ENCODE data around the gene SERGEF.
"Not testable (repeated sequence)": the region's sequence is repeated elsewhere in the genome, so short reads cannot be mapped to it uniquely, and the experiment has no call there.

The SERGEF gene

GRCh38 chr11:17906436-17906835 is 106.4 kb downstream of the SERGEF start:
- no peak for DNase-seq (ENCODE audit: low read depth)

GRCh38 chr11:17905477-17905876 is 107.4 kb downstream of the SERGEF start:
- no peak for DNase-seq (ENCODE audit: low read depth)

GRCh38 chr11:17901481-17901880 is 111.4 kb downstream of the SERGEF start:
- no peak for DNase-seq (ENCODE audit: low read depth)

- DNase-seq (ENCODE audit: low read depth): no peak
Observed at GRCh38 chr11:17898782-17899181, 114.1 kb downstream of the SERGEF start.

DNA sequence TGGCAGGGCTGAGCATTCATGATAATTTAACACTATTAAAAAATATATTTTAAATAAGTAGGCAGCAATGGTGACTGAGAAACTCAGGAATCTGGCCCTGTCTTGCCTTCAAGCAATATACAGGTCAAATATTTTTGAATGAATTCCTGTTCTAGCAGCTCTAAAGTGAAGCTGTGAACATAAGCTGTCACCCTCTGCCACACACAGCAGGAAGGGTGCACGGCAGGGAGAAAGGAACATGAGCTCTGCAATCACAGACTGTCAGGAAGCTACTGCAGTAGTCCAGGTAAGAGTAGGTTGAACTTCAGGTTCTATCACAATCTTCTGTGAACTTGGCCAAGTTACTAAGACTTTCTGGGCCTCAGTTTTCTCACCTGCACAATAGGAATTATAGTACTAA is 114.8 kb downstream of the SERGEF start:
- DNase-seq (ENCODE audit: low read depth): no peak

GRCh38 chr11:17897495-17897894 is 115.4 kb downstream of the SERGEF start:
- DNase-seq (ENCODE audit: low read depth): no peak

DNA sequence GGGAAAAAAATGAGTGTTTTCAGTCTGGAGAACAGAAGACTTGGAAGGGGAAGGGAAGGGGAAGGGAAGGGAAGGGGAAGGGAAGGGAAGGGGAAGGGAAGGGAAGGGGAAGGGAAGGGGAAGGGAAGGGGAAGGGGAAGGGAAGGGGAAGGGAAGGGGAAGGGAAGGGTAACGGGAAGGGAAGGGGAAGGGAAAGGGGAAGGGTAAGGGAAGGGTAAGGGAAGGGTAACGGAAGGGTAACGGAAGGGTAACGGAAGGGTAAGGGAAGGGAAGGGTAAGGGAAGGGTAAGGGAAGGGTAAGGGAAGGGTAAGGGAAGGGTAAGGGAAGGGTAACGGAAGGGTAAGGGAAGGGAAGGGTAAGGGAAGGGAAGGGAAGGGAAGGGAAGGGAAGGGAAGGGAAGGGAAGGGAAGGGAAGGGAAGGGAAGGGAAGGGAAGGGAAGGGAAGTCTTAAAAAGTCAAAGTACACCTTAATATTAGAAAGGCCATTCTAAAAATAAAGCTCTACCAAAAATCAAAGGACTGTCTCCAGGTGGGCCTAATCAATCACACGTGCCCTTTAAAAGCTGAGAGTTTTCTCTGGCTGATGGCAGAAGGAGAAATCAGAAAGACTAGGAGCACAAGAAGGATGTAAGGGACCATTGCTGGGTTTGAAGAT is 116.2 kb downstream of the SERGEF start:
- not testable (repeated sequence) for DNase-seq (ENCODE audit: low read depth)

DNA sequence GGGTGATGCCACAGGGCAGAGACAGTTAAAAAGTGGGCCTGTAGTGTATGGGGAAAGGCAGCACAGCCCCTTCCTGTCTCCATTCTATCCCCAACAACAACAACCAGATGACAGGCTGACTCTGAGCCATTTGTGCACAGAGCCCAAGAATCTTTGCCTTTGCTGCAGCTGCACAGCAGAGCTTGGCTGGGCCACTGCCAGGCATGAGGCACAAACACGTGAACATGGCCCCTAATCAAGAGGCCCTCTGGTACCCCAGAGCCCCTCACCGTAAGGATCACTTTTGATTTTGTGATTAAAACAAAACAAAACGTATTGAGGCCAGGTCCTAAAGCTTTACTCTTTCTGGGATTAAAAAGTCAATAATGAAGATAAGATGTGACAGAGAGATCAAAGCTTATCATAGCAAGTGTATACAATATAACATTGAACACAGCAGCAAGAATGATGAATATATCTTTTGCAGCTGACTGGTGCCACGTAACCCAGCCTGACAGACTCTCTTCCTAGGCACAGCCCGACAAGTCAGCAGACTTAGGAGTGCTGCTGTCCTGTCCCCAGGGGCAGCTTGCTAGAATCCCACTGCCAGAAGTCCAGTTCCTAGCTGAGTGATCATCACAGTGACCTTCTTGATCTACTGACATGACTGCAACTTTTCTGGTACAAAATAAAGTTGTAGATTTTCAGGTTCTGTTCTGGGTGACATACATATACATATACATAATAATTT is 117.8 kb downstream of the SERGEF start:
- no peak for DNase-seq (ENCODE audit: low read depth)

DNA sequence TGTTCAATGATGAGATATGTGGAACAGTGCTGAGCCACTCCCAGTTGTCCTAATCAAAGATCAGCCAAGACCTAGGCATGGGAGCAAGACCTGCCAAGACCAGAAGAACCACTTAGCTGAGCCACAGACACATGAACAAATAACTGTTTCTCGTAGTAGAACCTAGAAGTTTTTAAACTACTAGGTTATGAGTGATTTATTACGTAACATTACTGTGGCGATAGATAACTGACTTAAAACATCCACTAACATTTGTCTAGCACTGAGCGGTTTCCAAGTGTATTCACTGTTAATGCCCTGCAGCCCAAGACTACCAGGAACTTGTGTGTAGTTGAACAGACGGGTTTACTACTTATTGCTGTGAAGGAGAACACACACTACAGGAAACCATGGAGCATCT is 120.4 kb downstream of the SERGEF start:
- no peak for DNase-seq (ENCODE audit: low read depth)

GRCh38 chr11:17890325-17890724 is 122.5 kb downstream of the SERGEF start:
- DNase-seq (ENCODE audit: low read depth): no peak

GRCh38 chr11:17887779-17888178 is 125.1 kb downstream of the SERGEF start:
- no peak for DNase-seq (ENCODE audit: low read depth)

DNA sequence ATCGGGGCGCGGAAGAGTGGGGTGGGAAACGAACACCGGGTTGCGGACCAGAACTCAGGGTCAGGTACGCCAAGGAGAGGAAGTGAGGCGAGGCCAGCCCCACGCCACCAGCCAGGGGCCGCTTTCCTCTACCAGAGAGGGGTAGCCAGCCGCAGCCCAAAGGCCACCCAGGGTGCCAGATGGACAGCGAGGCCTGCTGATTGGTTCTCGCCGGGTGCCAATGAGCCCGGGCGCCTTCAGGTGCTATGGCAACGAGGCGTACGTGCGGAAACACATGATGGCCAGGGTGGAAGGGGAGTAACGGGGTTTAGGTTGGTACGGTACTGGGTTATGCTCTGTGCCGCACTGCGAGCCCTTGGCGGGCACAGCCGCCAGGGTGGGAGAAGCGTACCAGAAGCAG is 128.9 kb downstream of the SERGEF start:
- no peak for DNase-seq (ENCODE audit: low read depth)

DNA sequence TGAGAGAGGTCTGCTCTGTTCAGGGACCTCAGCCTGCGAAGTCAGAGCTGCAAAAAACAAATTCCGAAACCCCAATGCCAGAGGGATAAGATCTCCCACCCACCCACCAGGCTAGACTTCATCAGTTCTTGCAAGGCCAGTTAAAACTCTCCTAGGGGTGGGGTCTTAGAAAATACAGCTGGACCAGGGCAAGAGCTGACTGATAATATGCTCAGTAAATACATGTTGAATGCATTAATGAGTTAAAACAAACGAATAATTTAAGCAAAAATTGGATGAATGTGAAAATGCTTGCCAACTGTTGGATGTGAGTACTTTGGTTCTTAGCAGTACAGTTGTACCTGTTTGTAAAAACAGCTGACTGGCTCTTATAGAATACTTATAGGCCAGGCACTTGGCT is 129.8 kb downstream of the SERGEF start:
- DNase-seq (ENCODE audit: low read depth): no peak

- DNase-seq (ENCODE audit: low read depth): no peak
Observed at GRCh38 chr11:17878743-17879142, 134.1 kb downstream of the SERGEF start.

DNA sequence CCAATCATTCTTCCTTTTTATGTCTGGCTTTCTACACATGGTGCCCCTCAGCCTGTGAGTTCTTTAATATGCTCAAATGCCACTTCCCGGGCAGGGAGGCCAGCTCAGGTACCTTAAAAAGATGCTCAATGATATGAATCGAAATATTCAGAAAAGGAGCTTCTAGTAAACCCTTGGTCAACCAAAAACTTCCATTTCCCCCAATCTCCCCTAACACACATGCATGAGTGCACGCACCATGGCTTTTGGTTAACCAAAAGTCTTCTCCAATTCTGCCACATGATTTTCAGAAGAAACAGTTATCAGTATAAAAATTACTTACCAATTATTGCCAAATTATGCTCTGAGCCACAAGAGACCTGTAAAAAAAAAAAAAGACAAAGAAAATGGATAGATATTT is 135.0 kb downstream of the SERGEF start:
- no peak for DNase-seq (ENCODE audit: low read depth)

DNA sequence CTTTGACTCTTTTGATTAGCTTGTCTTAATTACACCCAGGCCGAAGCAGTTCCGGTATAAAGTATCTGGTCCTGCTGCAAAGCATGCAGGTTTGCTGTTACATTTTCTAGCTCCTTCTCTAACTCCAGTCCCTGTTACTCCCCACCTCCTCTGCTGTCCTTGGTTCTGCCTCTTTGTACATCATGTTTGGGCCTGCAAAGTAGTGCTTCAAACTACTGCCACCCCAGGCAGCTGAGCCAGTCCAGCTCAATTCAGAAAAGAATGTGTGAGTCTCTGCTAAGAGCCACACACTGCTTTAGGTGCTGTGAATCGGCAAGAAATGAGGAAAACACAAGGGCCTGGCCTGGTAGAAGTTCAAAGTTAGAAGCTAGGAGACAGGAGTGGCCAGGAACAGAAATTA is 136.0 kb downstream of the SERGEF start:
- no peak for DNase-seq (ENCODE audit: low read depth)

GRCh38 chr11:17875891-17876290 is 137.0 kb downstream of the SERGEF start:
- no peak for DNase-seq (ENCODE audit: low read depth)

DNA sequence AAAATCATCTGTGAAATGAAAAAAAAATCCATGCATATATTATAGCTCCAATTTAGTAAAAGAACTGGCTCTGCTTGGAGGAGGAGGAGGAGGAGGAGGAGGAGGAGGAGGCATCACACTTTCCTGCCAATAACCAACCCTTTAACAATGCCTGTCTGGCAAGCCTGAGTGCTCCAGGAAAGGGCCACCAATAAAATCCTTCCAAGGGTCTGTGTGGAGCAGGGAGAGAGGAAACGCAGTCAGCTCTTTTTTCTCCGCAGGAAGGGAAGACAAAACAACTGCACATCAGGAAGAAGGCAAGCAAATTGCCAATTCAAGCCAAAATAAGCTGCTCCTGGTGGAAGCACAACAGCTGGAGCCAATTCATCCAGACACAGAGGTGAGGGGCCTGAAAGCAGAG is 139.3 kb downstream of the SERGEF start:
- DNase-seq (ENCODE audit: low read depth): no peak

DNA sequence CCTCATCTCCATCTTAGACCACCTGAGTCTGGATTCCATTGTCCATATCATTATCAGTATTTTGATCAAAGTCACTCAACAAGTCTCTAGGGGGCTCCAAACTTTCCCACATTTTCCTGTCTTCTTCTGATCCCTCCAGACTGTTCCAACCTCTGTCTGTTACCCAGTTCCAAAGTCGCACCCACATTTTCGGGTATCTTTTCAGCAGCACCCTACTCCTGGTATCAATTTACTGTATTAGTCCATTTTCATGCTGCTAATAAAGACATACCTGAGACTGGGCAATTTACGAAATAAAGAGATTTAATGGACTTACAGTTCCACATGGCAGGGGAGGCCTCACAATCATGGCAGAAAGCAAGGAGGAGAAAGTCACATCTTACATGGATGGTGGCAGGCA is 144.4 kb downstream of the SERGEF start:
- DNase-seq (ENCODE audit: low read depth): not testable (repeated sequence)

DNA sequence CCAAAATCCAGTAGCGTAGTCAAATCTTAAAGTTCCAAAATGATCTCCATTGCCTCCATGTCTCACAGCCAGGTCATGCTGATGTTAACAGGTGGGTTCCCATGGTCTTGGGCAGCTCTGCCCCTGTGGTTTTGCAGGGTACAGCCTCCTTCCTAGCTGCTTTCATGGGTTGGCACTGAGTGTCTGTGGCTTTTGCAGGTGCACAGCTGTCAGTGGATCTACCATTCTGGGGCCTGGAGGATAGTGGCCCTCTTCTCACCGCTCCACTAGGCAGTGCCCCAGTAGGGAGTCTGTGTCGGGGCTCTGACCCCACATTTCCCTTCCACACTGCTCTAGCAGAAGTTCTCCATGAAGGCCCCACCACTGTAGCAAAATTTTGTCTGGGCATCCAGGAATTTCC is 145.5 kb downstream of the SERGEF start:
- DNase-seq (ENCODE audit: low read depth): no peak

DNA sequence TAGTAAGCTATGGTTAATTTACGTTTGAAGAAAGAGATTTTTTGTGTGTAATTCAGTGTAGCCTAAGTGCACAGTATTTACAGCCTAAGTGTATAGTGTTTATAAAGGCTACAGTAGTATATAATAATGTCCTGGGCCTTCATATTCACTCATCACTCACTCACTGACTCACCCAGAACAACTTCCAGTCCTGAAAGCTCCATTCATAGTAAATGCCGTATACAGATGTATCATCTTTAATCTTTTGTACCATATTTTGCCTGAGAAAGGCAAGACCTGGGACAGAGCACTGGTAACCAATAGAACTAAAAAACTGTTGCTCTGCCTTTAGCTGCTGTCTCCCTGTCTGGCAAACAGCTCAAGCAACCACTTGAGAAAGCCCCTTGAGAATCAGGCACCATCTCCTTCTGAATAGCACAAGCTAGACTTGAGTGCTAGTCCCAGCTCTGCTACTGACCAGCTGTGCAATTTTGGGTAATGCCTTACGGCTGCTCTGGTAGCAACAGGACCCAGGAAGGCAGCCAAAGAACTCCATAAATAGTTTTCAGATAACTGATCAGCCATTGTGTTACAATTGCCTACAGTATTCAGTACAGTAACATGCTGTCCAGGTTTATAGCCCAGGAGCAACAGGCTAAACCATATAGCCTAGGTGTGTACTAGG is 146.9 kb downstream of the SERGEF start:
- peak; percentile 8 for DNase-seq (ENCODE audit: low read depth)

DNA sequence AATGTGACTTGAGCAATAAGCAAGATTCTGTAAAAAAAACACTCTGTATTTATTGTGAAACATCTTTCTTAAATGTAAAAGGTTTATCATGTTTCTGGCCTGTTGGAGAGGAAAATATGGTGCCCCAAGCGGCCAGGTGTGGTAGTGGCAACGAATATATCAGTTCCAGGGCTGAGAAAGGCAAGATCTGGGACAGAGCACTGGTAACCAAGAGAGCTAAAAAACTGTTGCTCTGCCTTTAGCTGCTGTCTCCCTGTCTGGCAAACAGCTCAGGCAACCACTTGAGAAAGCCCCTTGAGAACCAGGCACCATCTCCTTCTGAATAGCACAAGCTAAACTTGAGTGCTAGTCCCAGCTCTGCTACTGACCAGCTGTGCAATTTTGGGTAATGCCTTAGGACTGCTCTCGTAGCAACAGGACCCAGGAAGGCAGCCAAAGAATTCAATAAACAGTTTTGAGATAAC is 148.3 kb downstream of the SERGEF start:
- no peak for DNase-seq (ENCODE audit: low read depth)

DNA sequence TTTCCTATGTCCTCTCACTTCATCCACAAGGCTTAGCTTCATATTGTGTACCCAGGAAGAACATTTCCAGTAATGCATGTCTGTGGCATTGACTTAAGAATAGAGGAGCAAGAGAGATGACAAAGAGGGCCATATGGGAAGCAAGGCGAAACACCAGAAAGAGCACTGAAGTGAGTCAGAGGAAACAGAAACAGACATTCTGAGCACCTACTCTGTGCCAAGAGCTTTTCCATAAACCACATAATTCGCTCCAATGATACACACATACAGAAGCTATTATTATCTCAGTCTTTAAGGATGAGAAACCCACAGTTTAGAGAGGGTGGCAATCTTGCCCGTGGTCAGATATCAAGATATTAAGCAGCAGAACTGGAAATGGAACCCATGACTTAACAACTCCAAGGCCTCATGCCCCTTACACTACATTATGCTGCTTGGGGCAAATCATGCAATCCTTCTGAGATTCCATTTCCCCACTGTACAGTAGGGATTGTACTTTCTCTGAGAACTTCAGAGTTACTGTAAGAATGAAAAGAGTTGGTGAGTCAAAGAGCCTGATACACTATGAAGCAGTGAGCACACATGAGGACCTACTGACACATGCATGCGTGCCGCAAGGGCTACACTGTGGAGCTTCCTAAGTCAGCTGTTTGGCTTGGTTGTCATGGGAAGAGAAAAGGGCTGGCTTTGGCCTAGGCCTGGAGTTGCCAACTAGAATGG is 151.7 kb downstream of the SERGEF start:
- no peak for DNase-seq (ENCODE audit: low read depth)

Data from GM04503 (cell line).